H1 (cell line): ENCODE results near the gene PAX7. TPM values are rescaled to one million over a fixed set of nuclear protein-coding genes. Genes with fewer than 3 reads are reported as not detected.

Experiments used
- POU5F1 ChIP-seq: IDR thresholded peaks from 2 replicates; pipeline ENCODE4 v1.6.1; 2011; ENCODE audit warnings: low read depth, mild to moderate bottlenecking, low read length, moderate library complexity
- polyA plus RNA-seq, 7 experiments: library from polyadenylated mRNA; depleted of rRNA in 3 of 7; stranded (reverse) in 5 of 7; unstranded in 2 of 7; fragments of >200 nt in 5 of 7; fragments of 200-250 nt in 2 of 7; gene quantifications; 1 replicate in 5 of 7; 2 replicates in 1 of 7; 4 replicates in 1 of 7; pipeline versions ENCODE4 v1.2.1 to v1.2.3, GENCODE V29; 2011 to 2013; ENCODE audit warnings: missing spikeins in 2 of 7, mixed read lengths in 2 of 7
- total RNA-seq: library from RNA; stranded (reverse); fragmentation: NEBNext Ultra II Directional; extraction: Animal tissue kit (Norgen Biotek cat#: 25700); gene quantifications from 2 replicates; pipeline ENCODE4 v1.2.1, GENCODE V29; 2021

The PAX7 gene
- total and polyA plus RNA-seq, 2 of the 8 experiments (the other 6 are each of a cell fraction or from before 2014, with no cell fraction given): not detected

DNA sequence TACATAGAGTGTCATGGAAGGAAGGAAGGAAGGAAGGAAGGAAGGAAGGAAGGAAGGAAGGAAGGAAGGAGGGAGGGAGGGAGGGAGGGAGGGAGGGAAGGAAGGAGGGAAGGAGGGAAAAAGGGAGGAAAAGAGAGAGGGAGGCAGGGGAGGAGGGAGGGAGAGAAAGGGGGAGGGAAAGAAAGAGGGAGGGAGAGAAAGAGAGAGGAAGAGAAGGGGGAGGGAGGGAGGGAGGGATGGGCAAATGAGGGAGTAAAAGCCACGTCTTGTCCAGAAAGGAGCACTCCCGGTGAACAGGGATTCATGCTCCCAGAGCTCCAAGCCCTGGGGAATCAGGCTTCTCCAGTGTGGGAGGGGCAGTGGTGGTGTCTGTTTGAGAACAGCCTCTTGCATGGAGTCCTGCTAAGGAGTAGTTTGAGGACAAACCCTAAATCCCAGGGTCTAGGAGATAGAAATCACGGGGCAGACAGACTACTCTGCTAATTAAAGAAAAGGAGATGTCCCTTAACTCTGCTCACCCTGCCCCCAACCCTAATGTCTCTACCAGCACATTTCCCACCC is 157.3 kb downstream of the PAX7 start (continued):
- no peak for TF ChIP-seq POU5F1
